ENCODE results near the gene C6orf141.

The C6orf141 gene

DNA sequence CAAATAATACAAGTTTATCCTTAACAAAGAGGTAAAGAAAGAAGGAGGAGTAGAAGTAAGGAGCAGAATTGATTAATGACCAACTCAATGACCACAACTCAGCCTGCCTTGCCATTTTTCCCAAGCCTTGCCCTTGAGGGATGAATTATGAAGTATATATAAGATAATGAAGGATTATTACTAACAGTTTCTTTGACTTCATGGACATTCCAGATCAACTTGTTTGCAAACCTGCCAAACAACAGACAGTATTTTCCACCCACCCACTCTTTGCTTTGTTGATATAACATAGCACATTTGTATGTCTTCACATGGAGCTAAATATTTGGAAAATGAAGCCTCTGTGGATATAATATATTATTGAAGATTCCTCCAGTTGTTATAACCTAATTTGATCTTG, 9.9 kb upstream of the C6orf141 start:
- DNase-seq = no peak

DNA sequence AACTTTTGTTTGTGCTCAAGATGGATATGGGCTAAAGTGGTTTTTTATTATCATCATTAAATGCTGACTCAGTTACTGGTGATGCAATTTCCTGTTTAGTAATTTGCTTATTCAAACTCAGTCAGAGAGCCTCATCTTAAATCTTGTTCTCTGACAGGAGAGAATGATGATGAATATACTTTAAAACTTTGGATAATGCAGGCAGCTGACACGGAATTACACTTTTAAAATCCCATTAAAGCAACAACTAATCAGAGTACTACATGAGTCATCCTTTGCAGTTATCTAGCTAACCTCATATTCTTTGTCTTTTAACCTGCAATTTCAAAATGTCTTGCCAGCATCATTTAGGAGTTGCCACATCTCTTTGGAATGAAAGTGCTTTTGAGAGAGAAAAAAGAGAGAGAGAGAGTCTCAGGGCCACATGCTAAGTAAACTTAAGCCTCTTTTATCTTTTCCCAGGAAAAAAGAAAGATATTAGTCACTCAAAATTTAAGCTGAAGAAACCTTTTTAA, 9.2 kb upstream of the C6orf141 start:
- DNase-seq = peak; percentile 67

DNA sequence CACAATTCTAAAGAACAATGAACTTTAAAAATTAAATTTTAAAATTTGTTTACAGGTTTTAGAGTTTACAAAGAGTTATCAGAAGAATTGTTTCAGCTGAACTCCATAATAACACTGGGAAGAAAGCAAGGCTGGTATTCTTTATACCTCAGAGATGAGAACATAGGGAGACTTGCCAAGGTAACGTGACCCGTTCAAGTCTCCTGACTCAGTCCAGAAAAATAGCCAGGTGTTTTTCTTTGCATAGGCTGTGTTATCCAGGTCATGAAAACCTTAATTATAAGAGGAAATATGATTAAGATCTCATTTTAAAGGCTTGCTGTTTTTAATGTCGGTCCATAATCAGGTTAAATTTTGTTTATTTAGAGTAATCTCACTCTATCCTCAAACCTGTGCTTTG, 8.5 kb upstream of the C6orf141 start:
- DNase-seq = no peak

DNA sequence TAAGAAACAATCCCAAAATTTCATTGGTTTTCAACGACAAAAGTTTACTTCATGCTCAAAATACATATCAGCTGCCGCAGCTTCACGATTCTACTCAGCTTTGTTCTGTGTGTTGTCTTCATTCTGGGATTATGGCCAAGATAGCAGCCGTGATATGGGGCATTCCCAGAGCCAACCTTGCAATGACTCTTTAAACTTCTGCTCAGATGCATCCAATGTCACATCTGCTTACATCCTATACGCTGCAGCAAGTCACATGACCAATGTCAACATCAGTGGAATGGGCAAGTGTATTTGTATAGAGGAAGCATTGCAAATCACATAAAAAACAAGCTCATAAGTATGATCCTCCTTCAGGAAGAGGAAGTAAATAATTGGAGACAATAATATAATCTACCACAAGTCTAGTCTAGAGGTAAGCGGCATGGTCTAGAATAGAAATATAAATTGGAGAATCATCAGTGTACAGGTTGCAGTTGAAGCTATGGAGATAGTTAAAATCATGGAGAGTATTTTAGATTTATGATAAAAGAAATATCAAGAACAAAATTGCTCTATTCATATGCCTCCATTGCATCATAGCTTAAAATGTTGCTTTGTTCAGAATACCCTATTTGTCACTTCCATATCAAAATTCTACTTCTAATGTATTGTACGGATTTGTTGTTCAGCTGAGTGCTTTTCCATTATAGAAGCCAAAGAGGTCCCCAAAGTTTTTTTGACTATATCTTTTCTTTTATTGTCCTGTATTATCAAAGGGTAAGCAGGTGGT, 7.2 kb upstream of the C6orf141 start:
- DNase-seq = peak; percentile 81

DNA sequence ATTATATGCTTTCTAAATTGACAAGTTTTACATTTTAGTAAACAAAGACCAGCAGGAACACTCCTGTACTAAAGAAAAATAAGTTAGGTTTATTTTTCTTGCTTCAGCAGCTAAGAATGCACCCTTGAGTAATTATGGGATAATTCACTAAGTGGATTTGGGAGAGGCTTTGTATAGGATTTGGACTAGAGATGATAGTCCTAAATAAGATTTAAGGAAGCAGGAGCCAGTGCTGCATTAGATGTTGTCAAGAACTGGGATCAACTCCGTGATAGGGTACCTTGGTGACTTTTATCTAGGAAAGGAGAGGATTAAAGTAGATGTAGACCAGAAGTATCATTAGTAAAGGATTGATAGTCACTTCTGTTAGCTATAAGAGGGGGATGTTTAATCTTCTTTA, 4.1 kb upstream of the C6orf141 start:
- DNase-seq = no peak

DNA sequence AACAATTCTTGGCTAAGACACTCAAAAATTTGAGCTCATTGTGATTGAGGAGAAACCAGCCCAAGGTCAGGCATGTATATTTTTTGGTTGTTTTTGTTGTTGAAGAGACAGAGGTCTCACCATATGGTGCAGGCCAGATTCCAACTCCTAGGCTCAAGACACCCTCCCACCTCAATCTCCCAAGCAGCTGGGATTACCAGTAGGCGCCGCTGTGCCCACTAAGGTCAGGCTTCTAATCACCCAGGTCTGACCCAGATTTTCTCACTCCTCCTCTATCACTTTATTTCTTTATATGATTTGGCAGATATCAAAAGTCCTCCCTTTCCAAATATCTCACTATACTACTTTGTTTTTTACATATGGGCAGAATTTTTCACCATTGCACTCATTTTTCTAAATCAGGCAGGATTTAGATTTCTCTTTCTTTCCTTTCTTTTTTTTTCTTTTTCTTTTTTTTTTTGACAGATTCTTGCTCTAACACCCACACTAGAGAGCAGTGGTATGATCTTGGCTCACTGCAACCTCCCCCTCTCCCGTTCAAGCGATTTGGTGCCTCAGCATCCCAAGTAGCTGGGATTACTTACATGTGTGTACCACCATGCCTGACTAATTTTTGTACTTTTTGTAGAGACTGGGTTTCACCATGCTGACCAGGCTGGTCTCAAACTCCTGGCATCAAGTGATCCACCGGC, 1.7 kb upstream of the C6orf141 start:
- DNase-seq = peak; percentile 48

DNA sequence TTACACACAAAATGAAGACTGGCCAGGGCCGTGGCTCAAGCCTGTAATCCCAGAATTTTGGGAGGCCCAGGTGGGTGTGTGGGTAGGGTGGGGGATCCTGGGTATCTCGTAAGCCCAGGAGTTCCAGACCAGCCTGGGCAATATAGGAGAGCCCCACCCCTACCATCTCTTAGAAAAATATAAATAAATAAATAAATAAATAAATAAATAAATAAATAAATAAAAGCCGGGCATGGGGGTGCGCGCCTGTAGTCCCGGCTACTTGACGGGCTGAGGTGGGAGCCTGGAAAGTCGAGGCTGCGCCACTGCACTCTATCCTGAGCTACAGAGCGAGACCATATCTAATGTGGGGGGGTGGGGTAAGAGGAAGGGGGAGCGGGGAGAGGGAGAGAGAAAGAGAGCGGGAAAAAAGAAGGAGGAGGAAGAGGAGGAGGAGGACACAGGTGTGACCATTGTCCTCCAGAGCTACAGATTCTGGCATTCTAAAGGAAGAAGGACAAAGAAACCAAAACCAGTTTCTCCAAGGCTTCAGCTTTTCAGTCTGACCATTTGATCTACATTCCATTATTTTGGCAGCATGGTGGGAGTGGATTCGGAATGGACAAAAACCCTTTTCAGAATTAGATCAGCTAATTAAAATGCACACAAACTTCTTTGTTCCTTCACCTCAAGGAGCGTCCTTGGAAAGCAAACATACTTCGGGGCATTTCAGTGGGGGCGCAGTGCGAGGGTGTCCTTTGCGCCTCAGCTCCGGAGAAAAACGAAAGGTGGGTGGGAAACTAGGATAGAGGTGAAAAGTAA, 577 bp upstream of the C6orf141 start:
- DNase-seq = no peak

DNA sequence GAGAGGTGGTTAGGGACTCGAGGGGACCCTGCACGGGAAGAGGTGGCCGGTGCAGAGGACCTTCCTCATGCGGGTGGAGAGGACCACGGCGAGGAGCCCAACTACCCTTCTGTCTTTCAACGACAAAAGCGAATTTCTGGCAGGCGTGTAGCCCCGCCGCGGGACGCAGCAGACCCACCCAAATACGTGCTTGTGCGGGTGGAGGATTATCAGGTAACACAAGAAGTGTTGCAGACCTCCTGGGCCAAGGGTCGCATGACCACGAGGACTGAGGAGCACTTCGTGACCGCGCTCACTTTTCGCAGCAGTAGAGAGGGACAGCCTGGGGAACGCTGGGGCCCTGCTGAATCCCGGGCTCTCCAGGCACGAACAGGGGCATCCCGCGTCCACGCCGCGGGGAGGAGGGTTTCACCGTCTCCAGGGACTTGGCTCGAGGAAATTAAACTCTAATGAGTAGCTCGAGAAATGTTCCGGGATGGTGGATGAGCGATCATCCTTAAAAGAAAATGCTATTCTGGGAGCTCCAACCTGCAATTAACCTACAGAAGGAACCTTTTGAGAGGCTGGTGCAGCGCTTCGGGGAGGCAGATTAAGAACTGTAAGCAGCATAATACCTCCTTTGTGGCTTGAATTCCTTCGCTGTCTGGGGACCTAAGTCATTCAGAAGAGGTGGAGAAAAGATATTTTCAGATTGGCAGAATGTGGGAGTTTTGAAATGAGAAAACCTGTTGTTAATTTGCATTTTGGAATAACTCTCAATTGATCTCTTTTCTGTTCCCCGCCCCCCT, 804 bp downstream of the C6orf141 start:
- DNase-seq = peak; percentile 82

DNA sequence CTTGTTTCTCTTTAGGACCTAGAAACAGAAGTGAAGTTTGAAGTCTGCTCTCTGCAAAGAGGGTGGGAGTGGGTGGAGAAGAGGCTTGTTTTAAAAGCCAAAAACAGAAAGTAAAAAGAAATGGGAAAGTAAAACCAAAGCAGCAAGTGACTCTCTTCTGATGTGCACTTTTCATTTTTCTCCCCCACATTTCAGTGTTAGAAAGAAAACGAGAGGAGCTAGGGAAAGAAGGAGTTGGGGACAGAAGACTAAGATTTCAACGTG, 1.3 kb downstream of the C6orf141 start:
- peak; percentile 82 for DNase-seq

DNA sequence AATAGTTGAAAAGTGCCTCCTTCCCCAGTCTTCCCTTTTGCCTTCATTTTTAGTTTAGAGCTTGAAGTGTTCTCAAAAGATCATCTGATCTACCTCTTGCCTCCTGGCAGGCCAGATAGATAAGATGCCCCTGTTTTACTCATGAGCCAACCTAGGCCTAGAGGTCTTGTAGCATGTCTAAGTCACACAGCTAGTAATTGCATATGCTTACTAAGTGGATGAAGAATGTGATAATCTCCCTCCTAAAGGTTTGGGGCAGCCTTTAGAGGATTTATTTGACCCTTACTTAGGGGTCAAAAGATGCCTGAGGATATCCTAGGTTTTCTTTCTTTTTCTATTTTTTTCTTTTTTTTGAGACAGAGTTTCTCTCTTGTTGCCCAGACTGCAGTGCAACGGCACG, 2.1 kb downstream of the C6orf141 start:
- DNase-seq = no peak

DNA sequence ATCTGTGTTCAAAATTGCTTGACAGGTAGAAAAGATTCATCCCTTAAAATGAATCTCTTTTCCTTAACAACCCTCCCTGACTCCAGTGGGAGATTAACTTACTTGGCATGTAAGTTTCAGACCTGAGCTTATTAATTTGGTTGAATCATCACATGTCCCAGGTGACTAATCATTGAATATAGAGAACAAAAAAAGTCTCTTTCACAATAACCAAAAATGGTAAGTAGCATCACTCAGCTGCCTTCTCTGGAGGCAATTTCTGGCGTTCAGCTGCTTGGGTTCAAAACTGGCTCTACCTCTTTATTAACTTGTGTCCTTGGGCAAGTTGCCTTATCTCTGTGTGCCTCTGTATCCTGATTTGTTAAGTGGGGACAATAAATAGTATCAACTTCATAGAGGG, 2.9 kb downstream of the C6orf141 start:
- DNase-seq = no peak

DNA sequence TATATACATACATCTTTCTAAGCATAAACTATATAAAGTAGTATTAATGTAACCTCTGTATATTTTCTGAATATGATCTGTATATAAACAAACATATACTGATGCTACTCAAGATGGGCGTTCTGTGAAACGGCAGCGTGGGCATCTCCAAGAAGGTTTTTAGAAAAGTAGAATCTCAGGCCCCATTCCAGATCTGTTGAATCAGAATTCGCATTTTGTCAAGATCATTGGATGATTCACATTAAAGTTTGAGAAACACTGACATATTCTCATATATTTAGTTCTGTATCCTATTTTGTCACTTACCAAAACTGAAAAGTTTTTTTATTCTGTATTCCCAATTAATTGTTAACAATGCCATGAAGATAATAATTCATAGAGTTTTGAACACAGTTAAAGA, 5.5 kb downstream of the C6orf141 start:
- DNase-seq = no peak

DNA sequence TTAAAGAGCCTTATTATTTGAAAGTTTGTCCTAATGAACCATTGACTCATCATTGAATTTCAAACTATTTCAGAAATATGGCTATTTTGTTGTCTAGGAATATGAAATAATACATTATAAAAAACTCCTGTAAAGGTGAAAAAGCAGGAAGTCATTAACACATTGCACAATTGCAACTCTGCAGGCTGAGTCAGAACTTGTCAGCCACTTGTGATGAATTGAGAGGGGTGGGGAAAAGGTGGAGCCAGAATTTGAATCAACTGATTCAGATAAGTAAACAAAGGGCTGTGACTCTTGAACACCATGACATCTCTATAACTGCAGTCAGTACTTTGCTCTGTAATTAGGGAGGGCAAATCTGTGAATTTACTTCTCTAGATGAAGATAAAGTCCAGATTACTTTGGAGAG, 6.0 kb downstream of the C6orf141 start:
- DNase-seq = peak; percentile 91

DNA sequence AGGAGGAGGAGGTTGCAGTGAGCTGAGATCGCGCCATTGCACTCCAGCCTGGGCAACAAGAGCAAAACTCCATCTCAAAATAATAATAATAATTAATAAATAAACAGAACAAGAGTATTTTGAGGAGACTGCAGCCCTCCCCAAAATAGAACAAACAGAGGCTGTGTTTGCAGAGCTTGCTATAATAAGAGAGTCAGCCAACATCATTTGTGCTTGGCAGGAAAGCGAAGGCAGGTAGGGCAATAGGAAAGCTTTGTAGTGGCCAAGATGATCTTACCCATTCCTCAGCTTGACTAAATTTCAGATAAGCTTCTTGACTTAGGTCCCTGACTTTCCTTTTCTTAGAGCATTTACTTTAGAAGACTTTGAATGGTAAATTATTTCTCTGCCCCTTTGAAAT, 6.7 kb downstream of the C6orf141 start:
- DNase-seq = no peak

DNA sequence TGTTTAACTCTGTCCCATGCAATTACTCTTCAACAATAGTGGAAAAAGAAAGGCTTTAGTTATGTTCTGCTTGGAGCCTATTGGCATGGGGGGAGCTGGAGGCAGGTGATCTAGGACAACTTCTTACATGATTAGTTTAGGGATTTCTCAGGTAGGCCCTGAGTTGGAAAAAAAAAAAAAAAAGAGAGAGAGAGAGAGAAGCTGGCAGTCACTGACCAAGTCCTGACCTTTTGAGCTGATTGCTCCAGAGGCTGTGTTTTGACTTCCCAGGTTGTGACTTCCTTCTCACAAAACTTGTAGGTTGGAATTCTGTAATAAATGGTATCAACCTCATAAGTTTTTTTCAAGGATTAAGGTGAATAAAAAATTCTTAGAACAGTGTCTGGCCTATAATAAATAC, 7.8 kb downstream of the C6orf141 start:
- no peak for DNase-seq

DNA sequence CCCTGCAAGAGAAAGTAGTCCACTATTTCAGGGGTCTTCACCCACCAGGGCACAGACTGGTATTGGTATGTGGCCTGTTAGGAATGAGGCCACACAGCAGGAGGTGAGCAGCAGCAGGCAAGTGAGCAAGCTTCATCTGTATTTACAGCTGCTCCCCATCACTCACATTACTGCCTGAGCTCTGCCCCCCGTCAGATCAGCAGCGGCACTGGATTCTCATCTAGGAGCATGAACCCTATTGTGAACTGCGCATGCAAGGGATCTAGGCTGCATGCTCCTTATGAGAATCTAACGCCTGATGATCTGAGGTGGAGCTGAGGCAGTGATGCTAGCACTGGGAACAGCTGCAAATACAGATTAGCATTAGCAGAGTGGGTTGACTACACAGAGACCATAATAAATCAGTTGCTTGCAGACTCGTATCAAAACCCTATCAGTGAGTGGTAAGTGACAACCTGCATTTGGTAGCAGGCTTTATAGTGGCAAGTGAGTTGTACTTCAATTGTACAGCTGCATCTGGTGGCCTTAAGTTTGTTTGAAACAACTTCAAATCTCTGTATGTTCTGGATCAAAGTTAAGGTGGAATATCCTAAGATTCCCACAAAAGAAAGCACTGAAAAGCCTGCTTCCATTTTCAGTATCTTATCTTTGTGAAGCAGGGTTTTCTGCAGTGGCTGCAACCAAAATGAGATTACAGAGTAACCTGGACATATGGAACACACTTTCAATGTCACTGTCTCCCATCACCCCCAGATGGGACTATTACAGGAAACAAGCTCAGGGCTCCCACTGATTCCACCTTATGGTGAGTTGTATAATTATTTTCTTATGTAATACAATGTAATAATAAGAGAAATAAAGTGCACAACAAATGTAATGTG, 12.8 kb downstream of the C6orf141 start:
- peak; percentile 65 for DNase-seq

DNA sequence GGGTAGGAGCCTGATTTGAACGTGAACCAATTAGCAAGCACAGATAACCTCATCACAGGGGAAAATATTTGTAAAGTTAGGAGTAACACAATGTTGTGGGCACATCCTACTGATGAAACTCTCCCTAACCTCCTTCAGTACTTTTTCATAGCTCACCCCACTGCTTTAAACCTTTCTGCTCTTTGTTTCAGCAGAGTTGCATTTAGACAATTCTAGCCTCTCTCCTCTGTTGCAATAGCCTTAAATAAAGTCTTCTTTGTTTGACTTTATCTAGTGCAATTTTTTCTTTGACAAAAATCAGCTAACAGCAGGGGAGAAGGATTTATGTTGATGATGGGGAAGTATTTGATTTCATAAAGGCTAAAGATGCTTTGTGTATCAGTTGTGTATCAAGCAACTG, 14.1 kb downstream of the C6orf141 start:
- DNase-seq = no peak

DNA sequence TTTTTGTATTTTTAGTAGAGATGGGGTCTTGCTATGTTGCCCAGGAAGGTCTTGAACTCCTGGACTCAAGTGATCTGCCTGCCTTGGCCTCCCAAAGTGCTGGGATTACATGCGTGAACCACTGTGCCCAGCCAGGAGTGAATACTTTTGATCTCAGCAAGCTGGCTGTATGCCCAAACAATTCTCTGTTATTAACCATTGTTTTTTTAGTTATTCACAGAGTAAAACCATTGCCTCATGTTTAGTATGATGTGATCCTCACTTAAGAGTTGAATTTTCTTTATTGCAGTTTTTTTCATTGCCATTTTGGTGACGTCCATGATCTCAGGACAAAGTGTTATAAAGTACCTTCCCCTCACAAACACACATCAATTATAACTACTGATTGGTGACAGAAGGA, 14.8 kb downstream of the C6orf141 start:
- DNase-seq = no peak

DNA sequence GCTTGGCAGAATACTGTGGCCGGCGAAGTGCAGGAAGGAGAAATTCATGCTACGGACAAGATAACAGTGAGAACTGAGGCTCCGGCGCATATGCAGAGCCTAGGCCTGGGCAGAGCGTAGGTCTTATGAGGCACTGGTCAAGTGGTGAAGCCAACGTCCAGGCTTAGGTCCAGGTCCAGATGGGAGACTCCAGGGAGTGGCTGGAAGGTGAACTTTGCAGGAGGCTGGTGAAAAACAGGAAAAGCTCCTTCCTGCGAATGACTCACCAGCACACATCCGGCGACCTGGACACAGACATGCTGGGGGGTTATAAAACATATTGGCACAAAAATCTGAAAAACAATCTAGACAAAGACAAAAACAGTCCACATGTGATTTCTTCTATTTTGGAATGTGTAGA, 15.4 kb downstream of the C6orf141 start:
- no peak for DNase-seq

DNA sequence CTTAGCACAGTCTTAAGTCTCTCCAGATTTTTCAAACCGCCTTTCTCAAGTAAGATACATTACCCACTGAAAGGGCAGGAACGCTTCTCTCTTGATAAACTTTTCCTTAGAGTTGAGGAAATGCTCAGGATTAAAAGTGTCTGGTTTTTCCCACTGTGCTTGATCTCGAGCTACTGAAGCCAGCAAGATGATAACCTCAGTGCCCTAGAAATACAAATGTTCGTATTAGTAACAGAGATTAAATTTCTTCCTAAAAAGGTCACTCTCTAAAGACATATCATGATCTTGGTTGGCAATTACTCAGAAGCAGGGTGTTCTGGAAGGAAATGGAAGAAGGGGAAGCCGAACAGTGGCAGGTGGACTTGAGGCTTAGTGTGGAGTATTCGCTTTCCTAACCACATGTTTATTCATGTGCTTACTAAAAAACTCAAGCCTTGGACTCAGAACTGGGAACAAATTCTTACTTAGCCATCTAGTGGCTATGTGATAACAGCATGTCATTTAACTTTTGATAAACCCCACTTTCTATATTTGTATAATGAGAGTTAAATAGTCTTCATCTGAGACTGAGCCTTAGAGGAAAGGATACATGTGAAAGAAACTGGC, 20.1 kb downstream of the C6orf141 start:
- DNase-seq = peak; percentile 64

DNA sequence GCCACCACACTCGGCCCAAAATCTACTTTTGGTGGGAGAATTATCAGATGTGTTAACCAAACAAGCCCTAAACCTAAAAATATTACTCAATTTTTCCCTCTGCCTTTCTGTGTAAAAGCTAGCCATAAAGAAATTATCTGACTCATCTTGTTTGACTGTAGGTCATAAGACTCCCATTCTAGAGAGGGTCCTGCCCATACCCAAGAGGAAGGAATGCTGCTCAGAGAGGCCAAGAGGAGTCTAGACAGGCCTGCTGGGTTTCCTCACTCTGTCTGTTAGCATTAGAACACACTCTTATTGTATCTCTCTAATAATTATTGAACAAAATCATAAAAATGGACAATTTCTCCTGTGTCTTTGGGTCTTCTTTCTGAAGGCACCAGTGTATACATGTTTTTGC, 26.1 kb downstream of the C6orf141 start:
- no peak for DNase-seq

DNA sequence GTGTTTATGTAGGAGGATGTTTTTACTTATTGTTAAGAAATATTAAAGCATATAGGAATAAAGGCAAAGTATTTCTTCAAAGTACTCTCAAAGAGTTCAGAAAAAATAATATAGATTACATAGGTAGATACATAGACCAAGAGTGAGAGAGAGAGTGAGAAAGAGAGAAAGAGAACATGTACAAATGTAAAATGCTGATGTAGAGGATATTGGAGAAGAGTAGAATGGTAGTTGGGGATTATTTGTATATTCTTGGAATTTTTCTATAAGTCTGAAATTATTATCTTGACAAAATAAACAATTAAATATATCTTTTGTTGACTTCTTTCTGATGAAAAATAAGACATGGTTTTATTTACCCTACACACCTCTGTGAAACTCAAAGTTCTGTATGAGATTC, 29.2 kb downstream of the C6orf141 start:
- no peak for DNase-seq
